GM23248 (cell line): Measurements from ENCODE around the gene BTBD3. TPM values are rescaled to one million over a fixed set of nuclear protein-coding genes. Genes with fewer than 3 reads are reported as not detected.

ENCODE experiments used
- DNase-seq: peaks from one replicate; pipeline ENCODE4 v3.0.0-alpha.2; 2015
- H2AFZ ChIP-seq: fragments of 200-600 bp; sonication (generic); 2 replicates; pipeline ENCODE4 v1.6.1; 2016; ENCODE audit warnings: antibody characterized with exemption
- H3F3A ChIP-seq: fragments of 200-600 bp; sonication (generic); 2 replicates; pipeline ENCODE4 v1.6.1; 2016; ENCODE audit warnings: mild to moderate bottlenecking, antibody characterized with exemption, mixed run types; ENCODE audit not compliant: insufficient read depth
- H3K27ac ChIP-seq: fragments of 200-600 bp; sonication (generic); 2 replicates; pipeline ENCODE4 v1.5.1; 2016; ENCODE audit warnings: mild to moderate bottlenecking
- H3K27me3 ChIP-seq: fragments of 200-600 bp; sonication (generic); replicated peaks from 2 replicates; pipeline ENCODE4 v1.6.1; 2016; ENCODE audit warnings: mild to moderate bottlenecking; ENCODE audit not compliant: insufficient read depth
- H3K36me3 ChIP-seq: fragments of 200-600 bp; sonication (generic); 2 replicates; pipeline ENCODE4 v1.6.1; 2016; ENCODE audit warnings: low read depth, mild to moderate bottlenecking
- H3K4me1 ChIP-seq: fragments of 200-600 bp; sonication (generic); 2 replicates; pipeline ENCODE4 v1.6.1; 2016; ENCODE audit warnings: mild to moderate bottlenecking; ENCODE audit not compliant: insufficient read depth
- H3K4me2 ChIP-seq: fragments of 200-600 bp; sonication (generic); one replicate; pipeline ENCODE4 v1.6.1; 2016; ENCODE audit warnings: mild to moderate bottlenecking; ENCODE audit not compliant: unreplicated experiment
- H3K4me3 ChIP-seq: fragments of 200-600 bp; sonication (generic); 2 replicates; pipeline ENCODE4 v1.5.1; 2016; ENCODE audit warnings: mild to moderate bottlenecking
- H3K79me2 ChIP-seq: fragments of 200-600 bp; sonication (generic); 2 replicates; pipeline ENCODE4 v1.6.1; 2016; ENCODE audit warnings: mild to moderate bottlenecking; ENCODE audit not compliant: insufficient read depth
- H3K9ac ChIP-seq: fragments of 200-600 bp; sonication (generic); 2 replicates; pipeline ENCODE4 v1.6.1; 2016; ENCODE audit warnings: mild to moderate bottlenecking
- H3K9me2 ChIP-seq: fragments of 200-600 bp; sonication (generic); 2 replicates; pipeline ENCODE4 v1.6.1; 2016; ENCODE audit warnings: mixed run types, mild to moderate bottlenecking, moderate library complexity; ENCODE audit not compliant: insufficient read depth
- H3K9me3 ChIP-seq: fragments of 200-600 bp; sonication (generic); one replicate; pipeline ENCODE4 v1.6.1; 2017; ENCODE audit warnings: low read depth
- H4K20me1 ChIP-seq: fragments of 200-600 bp; sonication (generic); 2 replicates; pipeline ENCODE4 v1.6.0; 2016; ENCODE audit not compliant: insufficient read depth
- EZH2 ChIP-seq: fragments of 200-600 bp; sonication (generic); IDR thresholded peaks from 2 replicates; pipeline ENCODE4 v1.6.1; 2018; ENCODE audit warnings: antibody characterized with exemption, mild to moderate bottlenecking; ENCODE audit not compliant: insufficient read depth, poor library complexity, severe bottlenecking
- EZH2phosphoT487 ChIP-seq: fragments of 200-600 bp; sonication (generic); IDR thresholded peaks from 2 replicates; pipeline ENCODE4 v1.6.1; 2018; ENCODE audit warnings: antibody characterized with exemption, moderate library complexity, mild to moderate bottlenecking, low read depth; ENCODE audit not compliant: insufficient read depth
- WGBS, 2 experiments: methylation state at CpG; one replicate each; pipeline ENCODE4 v1.1.6; 2015 to 2017; ENCODE audit warnings: low lambda C conversion rate in 2 of 2, low coverage in 1 of 2; ENCODE audit errors: missing lambda C conversion rate in 2 of 2; 5-methylcytosine and 5-hydroxymethylcytosine counted together
- in situ Hi-C: fragments of 300-500 bp; cut with MboI; formaldehyde crosslinking; loops from 2 replicates; pipeline ENCODE4 v1.15.0; 2020
- polyA plus RNA-seq: library from polyadenylated mRNA; unstranded; fragments of >200 nt; fragmentation: Nextera tagmentation; extraction: Ambion mirVana; gene quantifications from 2 replicates; pipeline ENCODE4 v1.2.1, GENCODE V29; 2016
- total RNA-seq: library from RNA; depleted of rRNA; stranded (reverse); fragments of >200 nt; shearing (Covaris generic); gene quantifications from 2 replicates; pipeline ENCODE4 v1.2.3, GENCODE V29; 2014

The BTBD3 gene
- total and polyA plus RNA-seq, 2 experiments from 2014 or later, result 12.5 to 30.5 TPM

- H3F3A ChIP-seq, result no peaks in the 10 kb centered on the region
- 0 out of 2 replicates have a peak, but pooled peaks cover 3% of the 10 kb centered on the region for H3K36me3 ChIP-seq
- H3K79me2 ChIP-seq, result peaks cover 77% of the 10 kb centered on the region
- no peak for DNase-seq
- H4K20me1 ChIP-seq, result 0 out of 2 replicates have a peak, but pooled peaks cover 5% of the 10 kb centered on the region
- no peak for TF ChIP-seq EZH2
- TF ChIP-seq EZH2phosphoT487, result no peak
- H3K4me2 ChIP-seq, result no peak overlapping the region
- 82 to 90% methylated on average over 8 of the region's 8 CpGs for WGBS, 2 experiments
- no peak overlapping the region for H3K4me3 ChIP-seq
- no peaks in the 10 kb centered on the region for H3K27me3 ChIP-seq
- no peak overlapping the region for H3K27ac ChIP-seq
- no peaks in the 10 kb centered on the region for H3K9me3 ChIP-seq
- H3K9ac ChIP-seq, result no peak overlapping the region
- H3K4me1 ChIP-seq, result peaks cover 14% of the 10 kb centered on the region; the same call in 1 of the 2 replicates
- no peaks in the 10 kb centered on the region for H3K9me2 ChIP-seq
- no peak overlapping the region for H2AFZ ChIP-seq
- in situ Hi-C loops, result no loop called here
Measured at GRCh38 chr20:11918981-11919380, 1.3 kb downstream of the BTBD3 start.

DNA sequence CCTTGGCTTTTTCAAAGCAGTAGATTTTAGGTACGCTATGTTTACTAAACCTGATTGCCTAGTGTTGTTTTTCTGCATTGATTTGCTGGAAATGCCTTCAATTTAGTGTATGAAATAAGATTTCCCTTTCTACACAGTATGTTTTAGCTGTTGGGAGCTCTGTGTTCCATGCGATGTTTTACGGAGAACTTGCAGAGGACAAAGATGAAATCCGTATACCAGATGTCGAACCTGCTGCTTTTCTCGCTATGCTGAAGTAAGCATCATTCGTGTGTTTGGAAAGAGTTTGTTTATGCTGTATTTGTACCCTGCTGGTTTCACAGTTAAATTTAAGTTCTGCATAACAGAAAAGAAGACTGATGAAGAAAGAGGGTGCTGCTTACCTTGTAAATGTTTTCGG, 1.9 kb downstream of the BTBD3 start:
- no peak for DNase-seq
- in situ Hi-C loops, result no loop called here
- no peaks in the 10 kb centered on the region for H3K9me3 ChIP-seq
- H3K36me3 ChIP-seq, result 0 out of 2 replicates have a peak, but pooled peaks cover 3% of the 10 kb centered on the region
- no peak overlapping the region for H3K9ac ChIP-seq
- H3K27ac ChIP-seq, result no peak overlapping the region
- H2AFZ ChIP-seq, result no peak overlapping the region
- peaks cover 71% of the 10 kb centered on the region for H3K79me2 ChIP-seq
- no peaks in the 10 kb centered on the region for H3K9me2 ChIP-seq
- 0 out of 2 replicates have a peak, but pooled peaks cover 5% of the 10 kb centered on the region for H4K20me1 ChIP-seq
- no peak for TF ChIP-seq EZH2phosphoT487
- no peak overlapping the region for H3K4me2 ChIP-seq
- no peaks in the 10 kb centered on the region for H3K27me3 ChIP-seq
- H3F3A ChIP-seq, result no peaks in the 10 kb centered on the region
- peaks cover 14% of the 10 kb centered on the region; the same call in 1 of the 2 replicates for H3K4me1 ChIP-seq
- H3K4me3 ChIP-seq, result no peak overlapping the region
- WGBS, 2 experiments, result 94 to 98% methylated on average over 8 of the region's 8 CpGs

- 94 to 96% methylated on average over 1 of the region's 1 CpG for WGBS, 2 experiments
- H3K36me3 ChIP-seq, result 0 out of 2 replicates have a peak, but pooled peaks cover 3% of the 10 kb centered on the region
- peaks cover 66% of the 10 kb centered on the region for H3K79me2 ChIP-seq
- no peak overlapping the region for H3K4me2 ChIP-seq
- no peak overlapping the region for H3K27ac ChIP-seq
- H3K9me3 ChIP-seq, result no peaks in the 10 kb centered on the region
- no peaks in the 10 kb centered on the region for H4K20me1 ChIP-seq
- H3K9ac ChIP-seq, result no peak overlapping the region
- in situ Hi-C loops, result no loop called here
- DNase-seq, result no peak
- no peaks in the 10 kb centered on the region for H3K9me2 ChIP-seq
- no peak overlapping the region for H3K4me3 ChIP-seq
- no peak for TF ChIP-seq EZH2phosphoT487
- TF ChIP-seq EZH2, result no peak
- H2AFZ ChIP-seq, result no peak overlapping the region
- H3K4me1 ChIP-seq, result peaks cover 14% of the 10 kb centered on the region; the same call in 1 of the 2 replicates
- no peaks in the 10 kb centered on the region for H3F3A ChIP-seq
- H3K27me3 ChIP-seq, result no peaks in the 10 kb centered on the region
Measured at GRCh38 chr20:11920083-11920482, 2.4 kb downstream of the BTBD3 start.

DNA sequence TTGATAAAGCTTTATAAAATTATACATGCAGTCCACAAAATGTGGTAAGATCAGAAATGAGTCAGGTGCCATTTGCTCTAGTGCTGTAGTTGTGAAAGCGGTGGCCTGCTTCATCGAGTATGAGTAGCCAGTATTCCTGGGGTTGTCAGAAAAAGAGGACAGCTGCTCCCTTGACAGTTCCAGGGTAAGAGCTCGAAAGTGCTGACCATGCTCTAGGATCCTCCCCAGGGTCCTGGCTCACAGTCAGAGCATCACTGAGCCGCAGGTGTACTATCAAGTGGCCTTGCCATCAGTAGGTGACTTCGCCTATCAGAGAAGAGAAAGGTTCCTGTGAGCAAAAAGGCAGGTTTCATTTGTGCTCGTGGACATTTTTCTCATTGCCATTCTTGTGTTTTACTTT, 3.6 kb downstream of the BTBD3 start:
- peaks cover 54% of the 10 kb centered on the region for H3K79me2 ChIP-seq
- in situ Hi-C loops, result no loop called here

GRCh38 chr20:11922561-11922960, 4.9 kb downstream of the BTBD3 start:
- no peak overlapping the region for H3K4me3 ChIP-seq
- H3F3A ChIP-seq, result no peaks in the 10 kb centered on the region
- H3K79me2 ChIP-seq, result peaks cover 42% of the 10 kb centered on the region
- H3K9ac ChIP-seq, result no peak overlapping the region
- no peak for TF ChIP-seq EZH2
- WGBS, 2 experiments, result 77 to 81% methylated on average over 4 of the region's 4 CpGs
- in situ Hi-C loops, result no loop called here
- H3K27me3 ChIP-seq, result no peaks in the 10 kb centered on the region
- no peak overlapping the region for H3K4me2 ChIP-seq
- peaks cover 8% of the 10 kb centered on the region; the same call in 1 of the 2 replicates for H3K4me1 ChIP-seq
- H2AFZ ChIP-seq, result no peak overlapping the region
- H3K36me3 ChIP-seq, result peaks cover 3% of the 10 kb centered on the region; the same call in 1 of the 2 replicates
- no peaks in the 10 kb centered on the region for H4K20me1 ChIP-seq
- no peaks in the 10 kb centered on the region for H3K9me3 ChIP-seq
- no peaks in the 10 kb centered on the region for H3K9me2 ChIP-seq
- no peak for DNase-seq
- no peak overlapping the region for H3K27ac ChIP-seq

More for the DNA sequence above, 3.6 kb downstream of the BTBD3 start:
- H3K4me1 ChIP-seq, result peaks cover 14% of the 10 kb centered on the region; the same call in 1 of the 2 replicates
- no peak overlapping the region for H3K4me3 ChIP-seq
- H4K20me1 ChIP-seq, result no peaks in the 10 kb centered on the region
- H3K36me3 ChIP-seq, result 0 out of 2 replicates have a peak, but pooled peaks cover 3% of the 10 kb centered on the region
- H3K9me2 ChIP-seq, result no peaks in the 10 kb centered on the region
- TF ChIP-seq EZH2phosphoT487, result no peak
- no peak for TF ChIP-seq EZH2
- no peak for DNase-seq
- 96 to 98% methylated on average over 6 of the region's 6 CpGs for WGBS, 2 experiments
- H3K27me3 ChIP-seq, result no peaks in the 10 kb centered on the region
- H3F3A ChIP-seq, result no peaks in the 10 kb centered on the region
- no peak overlapping the region for H3K9ac ChIP-seq
- no peak overlapping the region for H2AFZ ChIP-seq
- no peak overlapping the region for H3K4me2 ChIP-seq
- no peak overlapping the region for H3K27ac ChIP-seq
- no peaks in the 10 kb centered on the region for H3K9me3 ChIP-seq
